Measurements from ENCODE around the gene PAIP2B.

The PAIP2B gene

GRCh38 chr2:71210292-71210691 is 16.6 kb downstream of the PAIP2B start:
- in situ Hi-C loops (cut with MboI; ENCODE audit: low pct_unique_long_range_greater_than_20kb, low sequenced_read_pairs, unreplicated experiment): no loop called here
- no peak for TF ChIP-seq CTCF (IDR thresholded peaks at IDR 0.05; ENCODE audit: extremely low read depth, insufficient read depth, missing control alignments)
- DNase-seq (ENCODE audit: low spot score): no peak

- in situ Hi-C loops (cut with MboI; ENCODE audit: low pct_unique_long_range_greater_than_20kb, low sequenced_read_pairs, unreplicated experiment): no loop called here
- DNase-seq (ENCODE audit: low spot score): no peak
- TF ChIP-seq CTCF (IDR thresholded peaks at IDR 0.05; ENCODE audit: extremely low read depth, insufficient read depth, missing control alignments): no peak
Measured at GRCh38 chr2:71208756-71209155, 18.1 kb downstream of the PAIP2B start.

GRCh38 chr2:71207601-71208000 is 19.3 kb downstream of the PAIP2B start:
- DNase-seq (ENCODE audit: low spot score): no peak
- in situ Hi-C loops (cut with MboI; ENCODE audit: low pct_unique_long_range_greater_than_20kb, low sequenced_read_pairs, unreplicated experiment): no loop called here
- TF ChIP-seq CTCF (IDR thresholded peaks at IDR 0.05; ENCODE audit: extremely low read depth, insufficient read depth, missing control alignments): no peak

- no peak for TF ChIP-seq CTCF (IDR thresholded peaks at IDR 0.05; ENCODE audit: extremely low read depth, insufficient read depth, missing control alignments)
- DNase-seq (ENCODE audit: low spot score): no peak
- in situ Hi-C loops (cut with MboI; ENCODE audit: low pct_unique_long_range_greater_than_20kb, low sequenced_read_pairs, unreplicated experiment): no loop called here
Measured at GRCh38 chr2:71206271-71206670, 20.6 kb downstream of the PAIP2B start.

GRCh38 chr2:71191570-71191943 is 35.3 kb downstream of the PAIP2B start:
- in situ Hi-C loops (cut with MboI; ENCODE audit: low pct_unique_long_range_greater_than_20kb, low sequenced_read_pairs, unreplicated experiment): no loop called here
- DNase-seq (ENCODE audit: low spot score): no peak
- no peak for TF ChIP-seq CTCF (IDR thresholded peaks at IDR 0.05; ENCODE audit: extremely low read depth, insufficient read depth, missing control alignments)

GRCh38 chr2:71190656-71191569 is 36.0 kb downstream of the PAIP2B start:
- DNase-seq (ENCODE audit: low spot score): no peak
- peak; percentile 20 for TF ChIP-seq CTCF (IDR thresholded peaks at IDR 0.05; ENCODE audit: extremely low read depth, insufficient read depth, missing control alignments)
- in situ Hi-C loops (cut with MboI; ENCODE audit: low pct_unique_long_range_greater_than_20kb, low sequenced_read_pairs, unreplicated experiment): no loop called here
